DND-41 (cell line): ENCODE data around the gene MUC5B.

Experiments used
- EZH2 ChIP-seq: IDR thresholded peaks from 3 replicates; pipeline ENCODE4 v1.6.1; 2012; ENCODE audit warnings: borderline replicate concordance, low read depth, mild to moderate bottlenecking, moderate library complexity, low read length, inconsistent platforms; ENCODE audit not compliant: severe bottlenecking
- TF ChIP-seq, protein P1 (sequence below): IDR thresholded peaks from 2 replicates; pipeline ENCODE4 v1.5.1; 2012; ENCODE audit warnings: borderline replicate concordance, low read length, moderate library complexity, mild to moderate bottlenecking; ENCODE audit not compliant: poor library complexity, severe bottlenecking; ENCODE audit errors: extremely low read depth

DNA sequence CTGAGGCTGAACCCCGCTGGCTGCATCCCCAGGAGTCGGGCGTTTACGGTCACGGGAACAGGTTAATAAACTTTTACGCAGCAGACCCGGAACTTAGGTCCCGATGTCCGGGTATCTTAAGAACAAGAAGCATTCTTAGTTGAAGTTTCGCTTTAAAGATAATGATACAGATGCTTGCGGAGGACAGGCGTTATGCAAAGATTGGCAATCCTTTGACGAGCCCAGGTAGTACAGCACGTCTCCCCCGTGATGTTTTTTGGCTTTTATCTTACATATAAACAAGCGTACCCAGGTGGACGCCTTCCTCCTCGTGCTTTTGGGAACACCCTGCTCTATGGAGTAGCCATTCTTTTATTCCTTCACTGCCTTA lies 87.4 kb downstream of the MUC5B start:
- TF ChIP-seq, protein P1, sequence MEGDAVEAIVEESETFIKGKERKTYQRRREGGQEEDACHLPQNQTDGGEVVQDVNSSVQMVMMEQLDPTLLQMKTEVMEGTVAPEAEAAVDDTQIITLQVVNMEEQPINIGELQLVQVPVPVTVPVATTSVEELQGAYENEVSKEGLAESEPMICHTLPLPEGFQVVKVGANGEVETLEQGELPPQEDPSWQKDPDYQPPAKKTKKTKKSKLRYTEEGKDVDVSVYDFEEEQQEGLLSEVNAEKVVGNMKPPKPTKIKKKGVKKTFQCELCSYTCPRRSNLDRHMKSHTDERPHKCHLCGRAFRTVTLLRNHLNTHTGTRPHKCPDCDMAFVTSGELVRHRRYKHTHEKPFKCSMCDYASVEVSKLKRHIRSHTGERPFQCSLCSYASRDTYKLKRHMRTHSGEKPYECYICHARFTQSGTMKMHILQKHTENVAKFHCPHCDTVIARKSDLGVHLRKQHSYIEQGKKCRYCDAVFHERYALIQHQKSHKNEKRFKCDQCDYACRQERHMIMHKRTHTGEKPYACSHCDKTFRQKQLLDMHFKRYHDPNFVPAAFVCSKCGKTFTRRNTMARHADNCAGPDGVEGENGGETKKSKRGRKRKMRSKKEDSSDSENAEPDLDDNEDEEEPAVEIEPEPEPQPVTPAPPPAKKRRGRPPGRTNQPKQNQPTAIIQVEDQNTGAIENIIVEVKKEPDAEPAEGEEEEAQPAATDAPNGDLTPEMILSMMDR = no peak
- TF ChIP-seq EZH2 = no peak
